RWPE1 (cell line): ENCODE measurements around the gene CCDC195.

ENCODE experiments used
- CTCF ChIA-PET: fragments of 350-600 bp; sonication (Branson Sonifier 250); formaldehyde crosslinking; extraction: SDS; loops from one replicate; lab custom pipeline; 2021; lab: Yijun Ruan, JAX
- POLR2A ChIA-PET: fragments of 400-600 bp; formaldehyde crosslinking; extraction: SDS; loops from one replicate; lab custom pipeline; 2020; ENCODE audit warnings: antibody characterized with exemption; ENCODE audit not compliant: low non-redundant PET; lab: Yijun Ruan, JAX
- DNase-seq: peaks from one replicate; pipeline ENCODE4 v3.0.0; 2012; ENCODE audit warnings: low spot score
- H3K27ac ChIP-seq: fragments of 450-650 bp; 2 replicates; pipeline ENCODE4 v1.5.1; 2017
- TF ChIP-seq, protein P1 (sequence below): fragments of 450-650 bp; conservative IDR thresholded peaks from 2 replicates; pipeline ENCODE4 v1.5.1; 2017; ENCODE audit warnings: low read depth, mild to moderate bottlenecking

CCDC195 gene, protein sequence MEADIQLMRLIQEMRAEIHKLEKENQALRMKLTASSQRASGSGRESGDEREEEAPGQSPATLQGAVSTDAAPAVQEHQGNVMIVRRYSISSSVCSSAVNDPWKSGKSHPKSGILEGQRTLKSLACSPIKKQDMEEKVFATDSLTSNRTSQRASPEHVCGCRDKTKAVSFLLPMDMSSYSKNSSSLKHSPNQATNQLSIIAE

DNA sequence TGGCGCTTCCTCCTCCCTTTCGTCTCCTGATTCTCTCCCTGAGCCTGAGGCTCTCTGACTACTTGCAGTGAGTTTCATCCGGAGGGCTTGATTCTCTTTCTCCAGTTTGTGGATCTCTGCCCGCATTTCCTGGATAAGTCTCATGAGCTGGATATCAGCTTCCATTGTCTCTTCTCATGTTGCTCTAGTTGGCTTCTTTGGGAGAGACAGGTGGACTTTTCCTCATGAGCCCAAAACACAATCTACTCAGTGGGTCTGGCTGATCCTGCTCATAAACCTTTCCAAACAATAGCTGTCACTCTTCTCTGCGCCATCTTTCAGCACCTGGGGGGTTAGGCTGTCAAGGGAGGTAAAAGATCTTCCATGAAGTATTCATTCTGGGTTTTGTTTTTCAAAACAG is at the start of gene CCDC195:
CCDC195 (minus strand) TSS at position 165 of the 400 bp plus-strand sequence; CDS start at position 165, 0 bp downstream.
- H3K27ac ChIP-seq, result no peak within 1 kb of the TSS
- POLR2A ChIA-PET, result no interaction called here
- DNase-seq, result no peak
- CTCF ChIA-PET, result no interaction called here
- TF ChIP-seq, protein P1, sequence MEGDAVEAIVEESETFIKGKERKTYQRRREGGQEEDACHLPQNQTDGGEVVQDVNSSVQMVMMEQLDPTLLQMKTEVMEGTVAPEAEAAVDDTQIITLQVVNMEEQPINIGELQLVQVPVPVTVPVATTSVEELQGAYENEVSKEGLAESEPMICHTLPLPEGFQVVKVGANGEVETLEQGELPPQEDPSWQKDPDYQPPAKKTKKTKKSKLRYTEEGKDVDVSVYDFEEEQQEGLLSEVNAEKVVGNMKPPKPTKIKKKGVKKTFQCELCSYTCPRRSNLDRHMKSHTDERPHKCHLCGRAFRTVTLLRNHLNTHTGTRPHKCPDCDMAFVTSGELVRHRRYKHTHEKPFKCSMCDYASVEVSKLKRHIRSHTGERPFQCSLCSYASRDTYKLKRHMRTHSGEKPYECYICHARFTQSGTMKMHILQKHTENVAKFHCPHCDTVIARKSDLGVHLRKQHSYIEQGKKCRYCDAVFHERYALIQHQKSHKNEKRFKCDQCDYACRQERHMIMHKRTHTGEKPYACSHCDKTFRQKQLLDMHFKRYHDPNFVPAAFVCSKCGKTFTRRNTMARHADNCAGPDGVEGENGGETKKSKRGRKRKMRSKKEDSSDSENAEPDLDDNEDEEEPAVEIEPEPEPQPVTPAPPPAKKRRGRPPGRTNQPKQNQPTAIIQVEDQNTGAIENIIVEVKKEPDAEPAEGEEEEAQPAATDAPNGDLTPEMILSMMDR, result no peak

DNA sequence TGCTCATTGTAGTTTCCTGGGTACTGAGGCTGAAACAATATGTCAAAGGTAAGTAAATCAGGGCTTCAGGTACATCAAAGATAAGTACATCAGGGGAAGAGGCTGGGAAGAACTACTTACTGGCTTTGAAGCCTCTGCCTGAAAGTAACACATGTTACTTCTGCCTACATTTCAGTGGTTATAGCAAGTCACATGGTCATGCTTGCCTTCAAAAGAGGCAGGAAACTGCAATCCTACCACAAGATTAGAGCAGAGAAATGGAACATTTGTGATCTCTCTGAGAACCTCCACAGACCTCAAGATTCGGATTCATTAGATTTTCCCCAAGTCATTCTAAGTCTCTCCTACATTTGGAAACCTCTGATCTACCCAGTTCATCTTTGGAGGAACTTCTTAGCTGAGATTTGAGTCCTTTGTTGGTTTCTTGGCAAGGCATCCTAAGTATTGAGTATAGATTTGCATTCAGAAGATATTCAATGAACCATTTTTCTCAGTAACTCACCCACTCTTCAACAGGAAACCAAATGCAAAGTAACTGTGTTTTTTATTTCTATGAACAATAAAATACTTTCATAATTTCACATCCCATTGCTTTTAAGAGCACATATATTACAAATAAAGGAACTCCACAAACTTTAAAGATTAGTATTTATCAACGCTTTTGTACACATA is 48.5 kb upstream of the CCDC195 start:
- POLR2A ChIA-PET, result no interaction called here
- CTCF ChIA-PET, result no interaction called here
- TF ChIP-seq, protein P1, result no peak
- H3K27ac ChIP-seq, result no peak overlapping the region
- no peak for DNase-seq

DNA sequence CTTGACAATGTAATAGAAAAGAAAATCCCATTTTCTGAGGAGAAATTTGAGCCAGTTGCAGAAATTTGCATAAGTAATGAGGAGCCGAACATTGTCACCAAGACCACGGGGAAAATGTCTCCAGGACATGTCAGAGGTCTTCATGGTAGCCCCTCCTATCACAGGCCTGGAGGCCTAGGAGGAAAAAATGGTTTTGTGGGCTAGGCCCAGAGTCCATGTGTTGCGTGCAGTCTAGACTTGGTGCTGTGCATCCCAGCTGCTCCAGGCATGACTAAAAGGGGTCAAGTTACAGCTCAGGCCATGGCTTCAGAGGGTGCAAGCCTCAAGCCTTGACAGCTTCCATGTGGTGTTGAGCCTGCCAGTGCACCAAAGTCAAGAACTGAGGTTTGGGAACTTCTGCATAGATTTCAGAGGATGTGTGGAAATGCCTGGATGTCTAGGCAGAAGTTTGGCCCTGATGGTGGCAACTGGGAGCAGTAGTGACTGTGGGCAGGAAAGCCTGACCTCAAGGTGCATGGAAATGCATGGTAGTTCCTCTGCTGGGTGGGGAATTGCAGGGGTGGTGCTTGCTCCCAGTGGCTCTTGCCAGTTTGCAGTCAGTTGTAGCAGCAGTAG is 41.9 kb upstream of the CCDC195 start:
- TF ChIP-seq, protein P1, result no peak
- ChIA-PET CTCF (no interaction called here), POLR2A (no interaction called here)
- no peak for DNase-seq
- no peak overlapping the region for H3K27ac ChIP-seq

DNA sequence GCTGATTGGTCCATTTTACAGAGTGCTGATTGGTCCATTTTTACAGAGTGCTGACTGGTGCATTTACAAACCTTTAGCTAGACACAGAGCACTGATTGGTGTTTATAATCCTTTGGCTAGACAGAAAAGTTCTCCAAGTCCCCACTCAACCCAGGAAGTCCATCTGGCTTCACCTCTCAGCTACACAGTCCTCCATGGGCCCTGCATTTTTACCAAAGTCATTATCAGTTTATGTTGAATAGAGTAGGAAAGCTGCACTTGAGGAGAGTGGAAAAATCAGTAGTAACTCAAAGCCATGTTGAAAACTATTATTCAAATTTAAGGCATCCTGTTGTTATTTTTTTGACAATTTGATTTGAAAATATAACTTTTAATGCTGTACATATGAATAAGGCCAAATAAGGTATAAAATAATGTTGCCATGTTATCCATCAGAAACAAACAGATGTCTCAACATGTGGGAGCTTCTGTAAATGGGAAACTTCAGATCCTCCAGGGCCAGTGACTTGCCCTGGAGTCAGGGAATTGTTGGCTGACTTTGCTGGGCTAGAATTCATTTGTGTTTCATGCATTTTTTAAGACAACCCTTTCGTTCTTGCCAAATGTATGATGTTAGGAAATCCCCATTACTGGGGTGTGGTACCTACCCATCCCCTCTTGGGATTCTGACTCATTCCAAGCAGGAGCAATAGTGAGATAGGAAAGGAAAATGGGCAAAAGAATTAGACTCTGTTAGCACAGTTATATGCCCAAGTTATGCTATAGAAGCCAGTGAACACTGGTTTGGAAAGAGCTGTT is 37.8 kb upstream of the CCDC195 start:
- peak; percentile 49 for DNase-seq
- TF ChIP-seq, protein P1, result no peak
- POLR2A ChIA-PET, result no interaction called here
- H3K27ac ChIP-seq, result peak overlapping the region; percentile 62
- CTCF ChIA-PET, result interaction anchor here (0.6 kb wide), 1 partner anchor 358 kb away, joined by 3 read pairs; no protein-coding TSS in a partner anchor

DNA sequence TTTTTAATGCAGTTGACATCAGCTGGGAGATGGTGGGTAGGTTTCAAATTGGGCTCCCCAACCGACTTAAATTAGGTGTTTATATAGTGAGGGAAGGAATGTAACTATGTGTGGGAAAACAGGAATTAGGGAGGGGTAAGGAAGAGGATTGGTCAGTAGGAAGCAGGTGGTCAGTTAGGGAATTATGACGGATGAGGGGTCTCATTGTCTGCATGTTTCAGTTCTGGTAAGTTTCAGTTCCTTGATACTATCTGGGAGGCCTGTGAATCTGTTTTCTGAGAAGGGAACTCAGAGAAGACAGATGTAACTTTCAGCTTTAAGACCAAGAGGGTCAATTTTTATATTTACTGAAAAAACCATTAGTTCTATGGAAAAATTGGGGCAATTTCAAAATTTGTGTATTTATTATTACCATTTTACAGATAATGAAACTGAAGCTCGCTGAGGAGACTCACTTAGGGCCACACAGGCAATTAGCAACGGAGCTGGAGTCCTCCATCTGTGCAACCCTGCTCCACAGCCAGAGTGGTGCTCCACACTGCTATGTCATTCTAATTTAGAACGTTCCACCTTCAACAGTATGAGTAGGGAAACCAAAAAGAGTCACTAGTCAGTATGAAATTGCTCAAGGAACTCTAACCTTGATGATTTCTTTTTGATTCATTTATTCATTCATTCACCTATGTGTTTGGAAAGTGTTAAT is 36.0 kb upstream of the CCDC195 start:
- POLR2A ChIA-PET, result no interaction called here
- CTCF ChIA-PET, result interaction anchor here (0.6 to 0.7 kb wide), 2 partner anchors 24 to 1470 kb away, joined by 3 read pairs; no protein-coding TSS in a partner anchor
- H3K27ac ChIP-seq, result no peak overlapping the region
- DNase-seq, result no peak
- TF ChIP-seq, protein P1, result no peak
